Trophoblast cell (in vitro differentiated cells and primary cell): ENCODE data around the gene HAT1.
"Not testable (repeated sequence)": the region's sequence is repeated elsewhere in the genome, so short reads cannot be mapped to it uniquely, and the experiment has no call there.

Experiments
- DNase-seq, 2 donors: peaks; one replicate each; pipeline ENCODE4 v3.0.0-alpha.2; 2016
- H2AFZ ChIP-seq: 2 replicates; pipeline ENCODE4 v1.6.1; 2013; ENCODE audit warnings: low read length, moderate library complexity, mild to moderate bottlenecking; ENCODE audit not compliant: insufficient read depth, poor library complexity
- H2AK5ac ChIP-seq: 2 replicates; pipeline ENCODE4 v1.6.1; 2013; ENCODE audit warnings: mild to moderate bottlenecking, low read length
- H2BK120ac ChIP-seq: 2 replicates; pipeline ENCODE4 v1.6.1; 2013; ENCODE audit warnings: low read length, mild to moderate bottlenecking, moderate library complexity; ENCODE audit not compliant: insufficient read depth, poor library complexity
- H2BK12ac ChIP-seq: 2 replicates; pipeline ENCODE4 v1.6.1; 2013; ENCODE audit warnings: mild to moderate bottlenecking, low read length, moderate library complexity
- H2BK5ac ChIP-seq: 2 replicates; pipeline ENCODE4 v1.6.1; 2013; ENCODE audit warnings: low read length, low read depth, moderate library complexity, mild to moderate bottlenecking; ENCODE audit not compliant: poor library complexity
- H3K14ac ChIP-seq: 2 replicates; pipeline ENCODE4 v1.6.1; 2013; ENCODE audit warnings: mild to moderate bottlenecking, low read length
- H3K18ac ChIP-seq: 2 replicates; pipeline ENCODE4 v1.6.1; 2013; ENCODE audit warnings: mild to moderate bottlenecking, low read length
- H3K23ac ChIP-seq: 2 replicates; pipeline ENCODE4 v1.6.1; 2013; ENCODE audit warnings: low read length
- H3K27ac ChIP-seq: 2 replicates; pipeline ENCODE4 v1.5.1; 2013; ENCODE audit warnings: low read depth, mild to moderate bottlenecking, inconsistent platforms, low read length, moderate library complexity
- H3K27me3 ChIP-seq: 2 replicates; pipeline ENCODE4 v1.6.1; 2013; ENCODE audit warnings: inconsistent platforms, mild to moderate bottlenecking, low read length, moderate library complexity; ENCODE audit not compliant: insufficient read depth
- H3K36me3 ChIP-seq, 2 experiments: 1 replicate in 1 of 2; 2 replicates in 1 of 2; pipeline ENCODE4 v1.6.1; 2013; ENCODE audit warnings: low read length in 2 of 2, mild to moderate bottlenecking in 2 of 2, moderate library complexity in 1 of 2; ENCODE audit not compliant: insufficient read depth in 2 of 2, control insufficient read depth in 1 of 2
- H3K4ac ChIP-seq: 2 replicates; pipeline ENCODE4 v1.6.1; 2013; ENCODE audit warnings: low read depth, mild to moderate bottlenecking, low read length, moderate library complexity
- H3K4me1 ChIP-seq, 2 experiments: 1 replicate in 1 of 2; 2 replicates in 1 of 2; pipeline ENCODE4 v1.6.1; 2013; ENCODE audit warnings: low read length in 2 of 2, mild to moderate bottlenecking in 2 of 2, moderate library complexity in 1 of 2; ENCODE audit not compliant: insufficient read depth in 2 of 2, control insufficient read depth in 1 of 2
- H3K4me2 ChIP-seq: 2 replicates; pipeline ENCODE4 v1.6.1; 2013; ENCODE audit warnings: inconsistent platforms, mild to moderate bottlenecking, low read length, moderate library complexity
- H3K4me3 ChIP-seq: 2 replicates; pipeline ENCODE4 v1.5.1; 2013; ENCODE audit warnings: mild to moderate bottlenecking, low read depth, low read length, inconsistent platforms
- H3K79me1 ChIP-seq: one replicate; pipeline ENCODE4 v1.6.1; 2013; ENCODE audit warnings: low read length
- H3K79me2 ChIP-seq: 2 replicates; pipeline ENCODE4 v1.6.1; 2013; ENCODE audit warnings: low read length, mild to moderate bottlenecking; ENCODE audit not compliant: control insufficient read depth, insufficient read depth, poor library complexity
- H3K9ac ChIP-seq: 2 replicates; pipeline ENCODE4 v1.6.1; 2013; ENCODE audit warnings: mild to moderate bottlenecking, low read length
- H3K9me3 ChIP-seq: 2 replicates; pipeline ENCODE4 v1.6.1; 2013; ENCODE audit warnings: low read depth, mild to moderate bottlenecking, control low read depth, inconsistent platforms, low read length; ENCODE audit not compliant: insufficient read depth
- H4K12ac ChIP-seq: 2 replicates; pipeline ENCODE4 v1.6.1; 2013; ENCODE audit warnings: low read depth, mild to moderate bottlenecking, low read length, moderate library complexity
- H4K8ac ChIP-seq: 2 replicates; pipeline ENCODE4 v1.6.1; 2013; ENCODE audit warnings: low read depth, mild to moderate bottlenecking, low read length, moderate library complexity
- H4K91ac ChIP-seq: one replicate; pipeline ENCODE4 v1.6.1; 2013; ENCODE audit warnings: low read depth, mild to moderate bottlenecking, low read length, moderate library complexity
- WGBS: extraction: QIAGEN DNeasy Blood & Tissue Kit; methylation state at CpG from one replicate; pipeline ENCODE4 v1.1.7; 2013; ENCODE audit warnings: missing lambda C conversion rate; ENCODE audit not compliant: insufficient read length, insufficient coverage; ENCODE audit errors: extremely low coverage; 5-methylcytosine and 5-hydroxymethylcytosine counted together

HAT1 gene

GRCh38 chr2:171991027-171991426 lies 68.8 kb downstream of the HAT1 start:
- Histone ChIP-seq H3K4me2 (no peak overlapping the region), H3K79me2 (no peaks in the 10 kb centered on the region), H3K27ac (no peak overlapping the region), H3K9ac (no peak overlapping the region), H2BK12ac (no peak overlapping the region), H3K23ac (no peak overlapping the region), H4K12ac (no peak overlapping the region), H2AK5ac (no peak overlapping the region), H4K91ac (no peak overlapping the region), H3K9me3 (no peaks in the 10 kb centered on the region), H3K14ac (no peak overlapping the region), H3K79me1 (no peaks in the 10 kb centered on the region), H2BK120ac (no peak overlapping the region), H3K27me3 (no peaks in the 10 kb centered on the region), H3K4me1 (no peaks in the 10 kb centered on the region), H2AFZ (no peak overlapping the region), H2BK5ac (no peak overlapping the region), H3K4me3 (no peak overlapping the region), H3K36me3 (no peaks in the 10 kb centered on the region), H3K18ac (no peak overlapping the region), H4K8ac (no peak overlapping the region), H3K4ac (no peak overlapping the region)
- no peak for DNase-seq
- WGBS: no CpG with 5 or more reads among the region's 4 CpGs

GRCh38 chr2:171995586-171995985 lies 73.3 kb downstream of the HAT1 start:
- Histone ChIP-seq H3K79me2 (no peaks in the 10 kb centered on the region), H3K27me3 (no peaks in the 10 kb centered on the region), H4K12ac (no peak overlapping the region), H2AK5ac (no peak overlapping the region), H3K4ac (no peak overlapping the region), H3K9me3 (no peaks in the 10 kb centered on the region), H4K8ac (no peak overlapping the region), H3K9ac (no peak overlapping the region), H3K18ac (no peak overlapping the region), H3K4me2 (no peak overlapping the region), H2BK12ac (no peak overlapping the region), H3K79me1 (peaks cover 2% of the 10 kb centered on the region), H3K14ac (no peak overlapping the region), H3K36me3 (no peaks in the 10 kb centered on the region), H2BK5ac (no peak overlapping the region), H4K91ac (no peak overlapping the region), H3K23ac (no peak overlapping the region), H3K4me1 (no peaks in the 10 kb centered on the region), H2BK120ac (no peak overlapping the region), H2AFZ (no peak overlapping the region), H3K4me3 (no peak overlapping the region), H3K27ac (no peak overlapping the region)
- no CpG with 5 or more reads among the region's 5 CpGs for WGBS
- DNase-seq: no peak

- Histone ChIP-seq H3K79me2 (no peaks in the 10 kb centered on the region), H2BK120ac (no peak overlapping the region), H3K18ac (no peak overlapping the region), H3K27me3 (no peaks in the 10 kb centered on the region), H3K4ac (no peak overlapping the region), H3K23ac (no peak overlapping the region), H3K9me3 (no peaks in the 10 kb centered on the region), H2BK12ac (no peak overlapping the region), H3K79me1 (peaks cover 2% of the 10 kb centered on the region), H2AK5ac (no peak overlapping the region), H3K27ac (no peak overlapping the region), H3K14ac (no peak overlapping the region), H2BK5ac (no peak overlapping the region), H4K12ac (no peak overlapping the region), H3K9ac (no peak overlapping the region), H3K4me3 (no peak overlapping the region), H3K4me1 (no peaks in the 10 kb centered on the region), H4K91ac (no peak overlapping the region), H2AFZ (no peak overlapping the region), H4K8ac (no peak overlapping the region), H3K36me3 (no peaks in the 10 kb centered on the region), H3K4me2 (no peak overlapping the region)
- no peak for DNase-seq
- no CpG with 5 or more reads among the region's 5 CpGs for WGBS
These were observed 73.8 kb downstream of the HAT1 start for GRCh38 chr2:171996021-171996420.

GRCh38 chr2:171997031-171997430 lies 74.8 kb downstream of the HAT1 start:
- H3K4me2 ChIP-seq, DNase-seq, H3K27me3 ChIP-seq, H3K23ac ChIP-seq, H3K9ac ChIP-seq, H3K4me1 ChIP-seq, H4K8ac ChIP-seq, H3K4me3 ChIP-seq, H2BK120ac ChIP-seq, H3K4ac ChIP-seq, H2AFZ ChIP-seq, H4K12ac ChIP-seq, H3K18ac ChIP-seq, H3K79me2 ChIP-seq, H2BK5ac ChIP-seq, H2AK5ac ChIP-seq, H3K27ac ChIP-seq, H3K79me1 ChIP-seq, H3K9me3 ChIP-seq, H2BK12ac ChIP-seq, H4K91ac ChIP-seq, H3K14ac ChIP-seq, H3K36me3 ChIP-seq: not testable (repeated sequence)
- WGBS: no CpG with 5 or more reads among the region's 5 CpGs
